SHP77 (cell line): ENCODE measurements around the gene ATRIP.
"Not testable (repeated sequence)": the region's sequence is repeated elsewhere in the genome, so short reads cannot be mapped to it uniquely, and the experiment has no call there.

Experiments
- DNase-seq, 2 experiments: peaks; one replicate each; lab custom pipeline; 2025; lab: John Stamatoyannopoulos, UW

ATRIP gene

GRCh38 chr3:48436855-48437254 is 9.7 kb upstream of the ATRIP start:
- no peak for DNase-seq

GRCh38 chr3:48437812-48438211 is 8.7 kb upstream of the ATRIP start:
- no peak for DNase-seq

GRCh38 chr3:48439820-48440589 is 6.5 kb upstream of the ATRIP start, which contains the start of the genes CCDC51 and TMA7:
TSS of gene CCDC51 (minus strand) at chr3:48440119. CDS start at chr3:48435128, 4,991 bp downstream.
TSS of gene TMA7 (plus strand) at chr3:48440257. CDS start at chr3:48440297, 40 bp downstream.
- peak; percentile 96 for DNase-seq

- no peak for DNase-seq
These were observed 6.0 kb upstream of the ATRIP start for GRCh38 chr3:48440590-48440958.

GRCh38 chr3:48441940-48442339 is 4.6 kb upstream of the ATRIP start:
- no peak for DNase-seq

GRCh38 chr3:48445277-48445882 is 1.2 kb upstream of the ATRIP start:
- DNase-seq = no peak

- no peak for DNase-seq
These were observed 503 bp upstream of the ATRIP start for GRCh38 chr3:48446043-48446424.

- DNase-seq = no peak
These were observed 4.7 kb downstream of the ATRIP start for GRCh38 chr3:48451270-48451669.

GRCh38 chr3:48456456-48456855 is 9.9 kb downstream of the ATRIP start:
- DNase-seq = no peak

- no peak for DNase-seq
These were observed 12.8 kb downstream of the ATRIP start for GRCh38 chr3:48459331-48459730.

GRCh38 chr3:48459773-48460516 is 13.4 kb downstream of the ATRIP start:
- DNase-seq = no peak

GRCh38 chr3:48460517-48460902 is 14.0 kb downstream of the ATRIP start:
- DNase-seq = no peak

- not testable (repeated sequence) for DNase-seq
These were observed 15.2 kb downstream of the ATRIP start for GRCh38 chr3:48461767-48462166.

- DNase-seq = no peak
These were observed 17.2 kb downstream of the ATRIP start for GRCh38 chr3:48463703-48464102.

GRCh38 chr3:48464713-48465221 is 18.2 kb downstream of the ATRIP start:
- DNase-seq = no peak

- DNase-seq = no peak
These were observed 18.6 kb downstream of the ATRIP start for GRCh38 chr3:48465237-48465530.

GRCh38 chr3:48465531-48466378 is 19.2 kb downstream of the ATRIP start:
- DNase-seq = peak; percentile 92 to 95

GRCh38 chr3:48466386-48467109 is 20.0 kb downstream of the ATRIP start:
- peak in 1 of 2 experiments; percentile 30 for DNase-seq

- no peak for DNase-seq
These were observed 20.5 kb downstream of the ATRIP start for GRCh38 chr3:48467110-48467454.

GRCh38 chr3:48467473-48468267 is 21.1 kb downstream of the ATRIP start:
- DNase-seq = no peak

- DNase-seq = no peak
These were observed 21.8 kb downstream of the ATRIP start for GRCh38 chr3:48468329-48468731.
